GM19238 (cell line): Measurements from ENCODE around the gene KRTAP15-1.

Source experiments
- DNase-seq: peaks from one replicate; pipeline ENCODE4 v3.0.0; 2011; ENCODE audit warnings: low spot score; ENCODE audit not compliant: insufficient read length

The KRTAP15-1 gene

GRCh38 chr21:30439975-30440374 lies at the start of gene KRTAP15-1:
Gene KRTAP15-1 (plus strand): TSS chr21:30440275. CDS start chr21:30440328, 53 bp downstream.
- no peak for DNase-seq

GRCh38 chr21:30391492-30392025 lies 48.5 kb upstream of the KRTAP15-1 start:
- DNase-seq = no peak

- DNase-seq = no peak
Measured at GRCh38 chr21:30395731-30396130, 44.3 kb upstream of the KRTAP15-1 start, which contains the start of gene KRTAP13-1. Gene KRTAP13-1 (plus strand): TSS chr21:30396031. CDS start chr21:30396087, 56 bp downstream.

- DNase-seq = no peak
Measured at GRCh38 chr21:30408782-30409494, 31.1 kb upstream of the KRTAP15-1 start.

GRCh38 chr21:30415993-30416392 lies 24.1 kb upstream of the KRTAP15-1 start:
- DNase-seq = no peak

GRCh38 chr21:30425826-30426225 lies 14.2 kb upstream of the KRTAP15-1 start, which contains the start of gene KRTAP13-3:
Gene KRTAP13-3 (minus strand): TSS chr21:30425926. CDS start chr21:30425912, 14 bp downstream.
- DNase-seq = no peak

GRCh38 chr21:30426731-30427130 lies 13.3 kb upstream of the KRTAP15-1 start:
- no peak for DNase-seq

- no peak for DNase-seq
Measured at GRCh38 chr21:30430170-30430655, 9.9 kb upstream of the KRTAP15-1 start, which contains the start of gene KRTAP13-4. Gene KRTAP13-4 (plus strand): TSS chr21:30430220. CDS start chr21:30430276, 56 bp downstream.

- DNase-seq = no peak
Measured at GRCh38 chr21:30434033-30434631, 5.9 kb upstream of the KRTAP15-1 start.

- no peak for DNase-seq
Measured at GRCh38 chr21:30437010-30437565, 3.0 kb upstream of the KRTAP15-1 start.

GRCh38 chr21:30443226-30443625 lies 3.2 kb downstream of the KRTAP15-1 start:
- DNase-seq = no peak

GRCh38 chr21:30444204-30444603 lies 4.1 kb downstream of the KRTAP15-1 start:
- DNase-seq = no peak

- DNase-seq = no peak
Measured at GRCh38 chr21:30447056-30447455, 7.0 kb downstream of the KRTAP15-1 start.

GRCh38 chr21:30448514-30448913 lies 8.4 kb downstream of the KRTAP15-1 start:
- DNase-seq = no peak

- DNase-seq = no peak
Measured at GRCh38 chr21:30463713-30464112, 23.6 kb downstream of the KRTAP15-1 start.

- DNase-seq = no peak
Measured at GRCh38 chr21:30468900-30469714, 29.0 kb downstream of the KRTAP15-1 start.

- DNase-seq = no peak
Measured at GRCh38 chr21:30478004-30478403, 37.9 kb downstream of the KRTAP15-1 start.

GRCh38 chr21:30479259-30479658 lies 39.2 kb downstream of the KRTAP15-1 start:
- no peak for DNase-seq

- no peak for DNase-seq
Measured at GRCh38 chr21:30480145-30480544, 40.1 kb downstream of the KRTAP15-1 start, which contains the start of gene KRTAP19-1. Gene KRTAP19-1 (minus strand): TSS chr21:30480367. CDS start chr21:30480317, 50 bp downstream.

GRCh38 chr21:30482130-30482529 lies 42.1 kb downstream of the KRTAP15-1 start:
- no peak for DNase-seq

- DNase-seq = no peak
Measured at GRCh38 chr21:30486180-30486579, 46.1 kb downstream of the KRTAP15-1 start.
